ENCODE measurements around the gene SEMA5A.

Gene SEMA5A

GRCh38 chr5:9344751-9345240 lies 201.1 kb downstream of the SEMA5A start:
- Histone ChIP-seq H3K9me3 (ENCODE audit: control insufficient read depth, insufficient read depth, low read depth, low read length) (no peaks in the 10 kb centered on the region), H3K4me3 (ENCODE audit: low read depth, low read length) (no peak overlapping the region), H3K4me1 (ENCODE audit: control insufficient read depth, insufficient read depth, low read length) (peaks cover 6% of the 10 kb centered on the region), H3K36me3 (ENCODE audit: control insufficient read depth in 2 of 2, insufficient read depth in 1 of 2, low read length in 2 of 2) (no peaks in the 10 kb centered on the region), H3K27ac (ENCODE audit: extremely low read depth, low read depth, low read length) (no peak overlapping the region)
- ChIA-PET POLR2A (no interaction called here), CTCF (interaction anchor here (1.8 kb wide), 1 partner anchor 17 kb away, joined by 9 read pairs; no protein-coding TSS in a partner anchor)
- TF ChIP-seq ZNF610 (tag by site-specific recombination; IDR thresholded peaks at IDR 0.05; ENCODE audit: borderline replicate concordance) = no peak
- TF ChIP-seq, protein P1, sequence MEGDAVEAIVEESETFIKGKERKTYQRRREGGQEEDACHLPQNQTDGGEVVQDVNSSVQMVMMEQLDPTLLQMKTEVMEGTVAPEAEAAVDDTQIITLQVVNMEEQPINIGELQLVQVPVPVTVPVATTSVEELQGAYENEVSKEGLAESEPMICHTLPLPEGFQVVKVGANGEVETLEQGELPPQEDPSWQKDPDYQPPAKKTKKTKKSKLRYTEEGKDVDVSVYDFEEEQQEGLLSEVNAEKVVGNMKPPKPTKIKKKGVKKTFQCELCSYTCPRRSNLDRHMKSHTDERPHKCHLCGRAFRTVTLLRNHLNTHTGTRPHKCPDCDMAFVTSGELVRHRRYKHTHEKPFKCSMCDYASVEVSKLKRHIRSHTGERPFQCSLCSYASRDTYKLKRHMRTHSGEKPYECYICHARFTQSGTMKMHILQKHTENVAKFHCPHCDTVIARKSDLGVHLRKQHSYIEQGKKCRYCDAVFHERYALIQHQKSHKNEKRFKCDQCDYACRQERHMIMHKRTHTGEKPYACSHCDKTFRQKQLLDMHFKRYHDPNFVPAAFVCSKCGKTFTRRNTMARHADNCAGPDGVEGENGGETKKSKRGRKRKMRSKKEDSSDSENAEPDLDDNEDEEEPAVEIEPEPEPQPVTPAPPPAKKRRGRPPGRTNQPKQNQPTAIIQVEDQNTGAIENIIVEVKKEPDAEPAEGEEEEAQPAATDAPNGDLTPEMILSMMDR (tag by site-specific recombination; IDR thresholded peaks at IDR 0.05) = no peak
- TF ChIP-seq ZFP3 (tag by site-specific recombination; IDR thresholded peaks at IDR 0.05; ENCODE audit: low read depth) = no peak
- TF ChIP-seq ZNF513 (tag by site-specific recombination; IDR thresholded peaks at IDR 0.05) = no peak
- TF ChIP-seq ZNF555 (tag by site-specific recombination; conservative IDR thresholded peaks at IDR 0.05) = no peak
- TF ChIP-seq ZNF76 (tag by site-specific recombination; IDR thresholded peaks at IDR 0.05; ENCODE audit: borderline replicate concordance, low read depth) = no peak
- TF ChIP-seq MZF1 (tag by site-specific recombination; IDR thresholded peaks at IDR 0.05; ENCODE audit: borderline replicate concordance) = no peak
- TF ChIP-seq ZFP41 (tag by site-specific recombination; IDR thresholded peaks at IDR 0.05; ENCODE audit: borderline replicate concordance) = no peak
- no peak for TF ChIP-seq ZNF280C (tag by site-specific recombination; IDR thresholded peaks at IDR 0.05)
- TF ChIP-seq ZNF148 (tag by site-specific recombination; IDR thresholded peaks at IDR 0.05; ENCODE audit: borderline replicate concordance) = no peak
- no peak for TF ChIP-seq ZBTB10 (tag by site-specific recombination; IDR thresholded peaks at IDR 0.05)
- TF ChIP-seq SALL2 (tag by site-specific recombination; IDR thresholded peaks at IDR 0.05; ENCODE audit: borderline replicate concordance) = no peak
- TF ChIP-seq ZNF16 (tag by site-specific recombination; IDR thresholded peaks at IDR 0.05; ENCODE audit: low read depth) = no peak
- no peak for TF ChIP-seq GLIS1 (tag by site-specific recombination; IDR thresholded peaks at IDR 0.05)
- no peak for TF ChIP-seq ZNF777 (tag by site-specific recombination; IDR thresholded peaks at IDR 0.05; ENCODE audit: borderline replicate concordance)
